ENCODE data around the gene SEZ6L2.
"Not testable (repeated sequence)": the region's sequence is repeated elsewhere in the genome, so short reads cannot be mapped to it uniquely, and the experiment has no call there.

Gene SEZ6L2

DNA sequence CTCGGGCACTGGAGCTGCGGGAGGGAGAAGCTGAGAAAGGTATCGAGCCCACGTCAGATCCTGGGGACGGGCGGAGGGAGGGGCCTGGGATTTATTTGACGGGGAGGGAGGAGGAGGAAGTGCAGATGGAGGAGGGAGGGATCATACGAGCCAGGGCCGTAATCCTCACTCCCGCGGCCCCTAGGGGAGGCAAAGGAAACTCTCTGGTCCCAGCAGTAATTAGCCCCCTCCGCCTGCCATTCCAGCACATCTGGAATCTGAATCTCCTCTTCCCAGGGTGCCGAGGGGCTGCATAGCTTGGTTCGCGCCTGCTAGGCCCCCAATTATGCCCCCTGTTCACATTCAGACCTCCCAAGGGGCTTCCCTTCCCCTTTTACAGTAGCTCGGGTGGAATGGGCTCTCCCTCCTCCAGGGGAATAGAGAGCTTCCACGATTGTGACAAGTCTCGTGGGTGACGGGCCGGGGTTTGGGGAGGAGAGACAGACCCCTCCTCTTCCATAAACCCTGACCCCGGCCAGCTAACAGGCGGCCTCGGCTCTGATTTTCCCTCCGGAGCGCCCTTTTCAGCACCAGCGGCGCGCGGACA is at the start of gene SEZ6L2:
Gene SEZ6L2 (minus strand): TSS at position 35 of the 586 bp plus-strand sequence. CDS start 531 bp downstream, outside the sequence.
- peak; percentile 47 to 81 for DNase-seq (ENCODE audit: low read depth in 2 of 2)

- no peak for DNase-seq (ENCODE audit: low read depth in 2 of 2)
Measured at GRCh38 chr16:29947897-29948296, 48.5 kb upstream of the SEZ6L2 start.

DNA sequence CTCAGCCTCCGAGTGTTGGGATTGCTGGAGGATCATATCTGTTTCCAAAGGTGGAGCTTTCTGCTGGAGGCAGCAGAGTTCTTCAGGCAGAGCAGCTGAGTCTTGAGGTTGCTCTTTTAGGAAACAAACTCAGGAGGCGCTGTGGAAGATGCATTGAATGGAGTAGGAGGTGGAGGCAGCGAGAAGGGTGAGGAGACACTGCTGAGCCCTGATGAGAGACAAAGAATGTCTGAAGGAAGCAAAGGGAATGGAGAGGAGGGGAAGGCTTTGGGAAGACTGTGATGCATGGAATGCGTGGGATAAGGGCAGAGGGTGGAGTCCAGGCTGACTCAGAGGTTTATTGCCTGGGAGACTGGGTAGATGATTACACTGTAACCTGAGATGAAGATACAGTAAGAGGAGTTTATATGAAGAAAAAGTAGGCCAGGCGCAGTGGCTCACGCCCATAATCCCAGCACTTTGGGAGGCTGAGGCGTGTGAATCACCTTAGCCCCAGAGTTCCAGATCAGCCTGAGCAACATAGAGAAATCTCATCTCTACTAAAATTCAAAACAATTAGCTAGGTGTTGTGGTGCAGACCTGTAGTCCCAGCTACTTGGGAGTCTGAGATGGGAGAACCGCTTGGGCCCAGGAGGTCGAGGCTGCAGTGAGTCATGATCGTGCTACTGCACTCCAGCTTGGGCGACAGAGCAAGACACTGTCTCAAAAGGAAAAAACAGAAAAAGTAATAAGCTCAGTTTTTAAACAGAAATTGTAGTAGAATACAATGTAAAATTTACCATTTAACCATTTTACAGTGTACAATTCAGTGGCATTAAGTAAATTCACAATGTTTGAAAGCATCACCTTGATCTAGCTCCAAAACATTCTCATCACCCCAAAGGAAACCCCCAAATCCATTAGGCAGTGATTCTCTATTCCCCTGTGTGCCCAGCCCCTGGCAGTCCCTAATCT is 44.8 kb upstream of the SEZ6L2 start:
- no peak for DNase-seq (ENCODE audit: low read depth in 2 of 2)

DNA sequence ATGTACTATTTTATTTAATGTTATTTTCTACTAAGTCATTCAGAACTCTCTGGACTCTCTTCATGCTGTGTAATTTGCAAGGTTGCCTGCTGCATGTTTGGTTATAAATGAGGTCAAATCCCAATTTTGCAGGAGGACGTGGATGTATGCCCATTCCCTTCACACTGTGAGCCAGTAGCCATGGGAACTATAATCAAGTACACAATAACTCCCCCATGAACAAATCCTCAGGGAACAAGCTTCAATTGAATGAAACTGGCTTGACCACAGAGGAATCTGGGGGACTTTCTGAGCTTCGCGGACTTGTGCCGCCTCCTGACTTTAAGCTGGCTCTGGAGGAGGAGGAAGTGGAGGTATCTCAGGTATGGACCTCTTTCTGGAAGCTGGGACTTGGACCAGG is 41.3 kb upstream of the SEZ6L2 start:
- no peak for DNase-seq (ENCODE audit: low read depth in 2 of 2)

DNA sequence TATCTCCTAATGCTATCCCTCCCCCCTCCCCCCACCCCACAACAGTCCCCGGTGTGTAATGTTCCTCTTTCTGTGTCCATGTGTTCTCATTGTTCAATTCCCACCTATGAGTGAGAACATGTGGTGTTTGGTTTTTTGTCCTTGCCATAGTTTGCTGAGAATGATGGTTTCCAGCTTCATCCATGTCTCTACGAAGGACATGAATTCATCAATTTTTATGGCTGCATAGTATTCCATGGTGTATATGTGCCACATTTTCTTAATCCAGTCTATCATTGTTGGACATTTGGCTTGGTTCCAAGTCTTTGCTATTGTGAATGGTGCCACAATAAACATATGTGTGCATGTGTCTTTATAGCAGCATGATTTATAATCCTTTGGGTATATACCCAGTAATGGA is 32.4 kb upstream of the SEZ6L2 start:
- not testable (repeated sequence) for DNase-seq (ENCODE audit: low read depth in 2 of 2)

- DNase-seq (ENCODE audit: low read depth in 2 of 2) = no peak
Measured at GRCh38 chr16:29927070-29927905, 27.9 kb upstream of the SEZ6L2 start.

- DNase-seq (ENCODE audit: low read depth in 2 of 2) = no peak
Measured at GRCh38 chr16:29926711-29927052, 27.3 kb upstream of the SEZ6L2 start.

- peak; percentile 76 to 84 for DNase-seq (ENCODE audit: low read depth in 2 of 2)
Measured at GRCh38 chr16:29925781-29926710, 26.7 kb upstream of the SEZ6L2 start, which contains the start of gene KCTD13. Gene KCTD13 (minus strand): TSS chr16:29926226. CDS start chr16:29926033, 193 bp downstream.

- no peak for DNase-seq (ENCODE audit: low read depth in 2 of 2)
Measured at GRCh38 chr16:29925105-29925756, 25.9 kb upstream of the SEZ6L2 start.

DNA sequence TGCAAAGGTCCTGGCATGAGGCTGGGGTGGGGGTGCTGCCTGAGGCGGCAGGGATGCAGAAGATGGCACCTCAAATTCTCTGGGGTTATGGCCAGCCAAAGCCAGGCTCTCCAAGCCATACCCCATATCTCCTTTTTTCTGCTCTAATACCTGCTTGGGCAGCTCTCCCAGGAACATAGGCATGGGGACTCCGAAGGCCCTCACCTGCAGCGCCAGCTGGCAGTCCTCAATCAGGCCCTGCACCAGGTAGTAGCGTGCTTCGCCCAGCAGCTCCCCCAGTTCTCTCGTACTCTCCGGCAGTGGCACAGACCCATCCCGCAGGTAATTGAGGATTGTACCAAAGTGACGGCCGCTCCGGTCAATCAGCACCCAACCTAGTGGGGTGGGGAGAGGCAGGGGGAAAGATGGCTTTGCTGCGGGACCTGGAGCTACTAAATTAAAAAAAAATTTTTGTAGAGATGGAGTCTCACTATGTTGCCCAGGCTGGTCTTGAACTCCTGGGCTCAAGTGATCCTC is 23.7 kb upstream of the SEZ6L2 start:
- no peak for DNase-seq (ENCODE audit: low read depth in 2 of 2)

GRCh38 chr16:29922326-29922725 is 23.0 kb upstream of the SEZ6L2 start:
- no peak for DNase-seq (ENCODE audit: low read depth in 2 of 2)

DNA sequence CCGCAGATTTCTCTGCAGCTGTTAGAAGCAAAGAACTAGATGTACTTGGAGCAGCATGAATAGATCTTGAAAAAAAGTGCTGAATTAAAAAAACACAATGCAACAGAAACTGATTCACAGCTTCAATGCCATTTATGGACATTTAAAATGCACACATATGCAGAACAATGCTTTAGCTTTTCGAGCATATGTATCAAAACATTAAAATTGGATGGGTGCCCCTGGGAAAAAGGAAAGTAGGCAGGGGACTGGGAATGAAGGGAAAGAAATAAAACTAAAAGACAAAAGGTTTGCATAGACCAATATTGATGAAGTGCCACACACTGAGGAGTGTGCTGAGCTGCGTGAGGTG is 21.7 kb upstream of the SEZ6L2 start:
- DNase-seq (ENCODE audit: low read depth in 2 of 2) = no peak

DNA sequence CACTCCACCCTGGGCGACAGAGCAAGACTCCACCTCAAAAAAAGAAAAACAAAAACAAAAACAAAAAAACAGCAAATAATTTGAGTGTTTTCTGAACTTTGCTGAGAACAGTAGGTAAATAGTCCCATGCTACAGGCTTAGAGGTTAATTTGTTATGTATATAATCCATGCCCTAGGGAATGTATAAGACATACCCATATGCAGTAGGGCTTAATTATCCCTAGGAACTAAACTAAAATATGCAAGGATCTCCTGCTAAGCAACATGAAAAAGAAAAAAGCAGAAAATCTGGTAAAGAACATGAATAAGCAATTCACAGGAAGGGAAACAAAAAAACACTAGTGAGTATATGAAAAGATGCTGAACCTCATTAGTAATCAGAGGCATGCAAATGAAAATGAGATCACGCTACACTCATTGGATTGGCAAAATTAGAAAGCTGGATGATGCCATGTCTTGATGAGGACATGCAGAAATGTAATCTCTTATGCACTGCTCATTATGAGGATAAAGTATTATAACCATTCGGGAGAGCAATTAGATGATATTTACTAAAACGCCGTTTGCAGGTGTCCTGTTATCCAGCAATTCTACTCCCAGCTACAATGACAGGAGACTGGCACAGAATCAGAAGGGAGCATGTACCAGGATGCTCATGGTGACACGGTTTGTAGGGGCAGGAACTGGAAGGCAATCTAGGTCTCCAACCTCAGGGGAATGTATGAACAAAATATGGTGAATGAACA is 21.1 kb upstream of the SEZ6L2 start:
- DNase-seq (ENCODE audit: low read depth in 2 of 2) = no peak

- no peak for DNase-seq (ENCODE audit: low read depth in 2 of 2)
Measured at GRCh38 chr16:29916979-29917378, 17.6 kb upstream of the SEZ6L2 start.

DNA sequence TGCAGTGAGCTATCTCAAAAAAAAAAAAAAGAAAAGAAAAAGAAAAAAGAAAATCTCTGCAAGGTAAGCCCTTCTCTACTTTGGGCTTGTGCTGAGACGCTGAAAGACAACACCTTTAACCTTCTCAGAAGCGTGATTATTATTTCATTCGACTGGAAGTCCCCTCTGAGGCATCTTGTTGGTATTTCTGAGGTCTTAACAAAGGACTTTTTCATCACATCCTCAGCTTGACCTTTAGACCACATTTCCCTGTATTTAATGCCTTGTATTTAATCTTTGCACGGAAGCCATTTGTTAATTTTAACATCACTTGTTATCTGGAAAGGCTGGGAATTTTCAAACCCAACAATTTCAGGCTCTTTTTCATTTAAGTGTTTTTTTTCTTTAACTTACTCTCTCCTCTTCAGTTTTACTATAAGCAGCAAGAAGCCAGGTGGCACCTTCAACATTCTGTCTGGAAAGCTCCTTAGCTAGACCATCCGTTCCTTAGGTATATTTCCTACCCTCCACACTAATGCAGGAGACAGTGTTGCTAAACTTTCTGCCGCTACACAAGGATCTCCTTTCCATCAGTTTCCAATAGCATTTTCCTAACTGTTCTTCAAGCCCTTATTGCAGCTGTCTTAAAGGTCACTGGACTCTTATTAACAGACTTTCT is 16.4 kb upstream of the SEZ6L2 start:
- no peak for DNase-seq (ENCODE audit: low read depth in 2 of 2)

GRCh38 chr16:29913514-29913913 is 14.2 kb upstream of the SEZ6L2 start:
- DNase-seq (ENCODE audit: low read depth in 2 of 2) = no peak

DNA sequence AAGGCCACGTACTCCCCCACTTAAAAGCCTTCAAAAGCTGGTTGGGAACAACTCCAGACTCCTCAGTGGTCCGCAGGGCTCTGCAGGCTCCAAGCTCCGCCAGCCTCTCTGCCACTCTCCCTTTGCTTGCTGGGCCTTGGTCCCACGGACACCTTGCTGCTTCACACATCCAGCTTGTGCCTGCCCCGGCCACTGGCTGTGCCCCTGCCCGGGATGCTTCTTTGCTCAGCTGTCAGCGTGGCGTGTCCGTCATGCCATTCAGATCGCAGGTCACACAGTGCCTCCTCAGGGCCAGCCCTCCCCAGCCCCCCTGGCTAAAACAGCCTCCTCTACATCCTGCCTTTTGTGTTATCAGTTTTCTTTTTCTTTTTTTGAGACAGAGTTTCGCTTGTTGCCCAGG is 12.7 kb upstream of the SEZ6L2 start:
- DNase-seq (ENCODE audit: low read depth in 2 of 2) = no peak

DNA sequence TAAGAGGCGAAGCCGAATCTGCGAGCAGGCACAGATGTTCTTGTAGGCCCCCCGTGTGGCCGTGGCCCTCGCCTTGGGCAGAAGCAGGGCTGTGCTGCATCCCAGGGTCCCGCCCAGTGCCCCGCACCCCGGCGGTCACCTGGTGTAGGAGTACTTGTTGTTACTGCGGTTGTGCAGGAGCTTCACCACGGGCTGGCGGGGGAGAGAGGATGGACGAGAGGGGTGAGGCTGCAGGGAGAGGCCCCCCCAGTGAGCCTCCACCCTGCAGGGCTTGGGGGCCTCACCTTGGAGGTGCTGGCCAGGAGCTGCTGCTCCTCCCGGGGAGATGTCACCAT is 12.3 kb upstream of the SEZ6L2 start:
- DNase-seq (ENCODE audit: low read depth in 2 of 2) = no peak
